HG02870 (cell line): ENCODE data around the gene ANKRD44.
"Not testable (repeated sequence)": the region's sequence is repeated elsewhere in the genome, so short reads cannot be mapped to it uniquely, and the experiment has no call there.

Source experiments
- ATAC-seq: cut with Tn5 transposase; IDR thresholded peaks from one replicate; pipeline ENCODE4 v1.9.1; 2021; ENCODE audit warnings: mild to moderate bottlenecking, moderate library complexity; ENCODE audit not compliant: unreplicated experiment

ANKRD44 gene

DNA sequence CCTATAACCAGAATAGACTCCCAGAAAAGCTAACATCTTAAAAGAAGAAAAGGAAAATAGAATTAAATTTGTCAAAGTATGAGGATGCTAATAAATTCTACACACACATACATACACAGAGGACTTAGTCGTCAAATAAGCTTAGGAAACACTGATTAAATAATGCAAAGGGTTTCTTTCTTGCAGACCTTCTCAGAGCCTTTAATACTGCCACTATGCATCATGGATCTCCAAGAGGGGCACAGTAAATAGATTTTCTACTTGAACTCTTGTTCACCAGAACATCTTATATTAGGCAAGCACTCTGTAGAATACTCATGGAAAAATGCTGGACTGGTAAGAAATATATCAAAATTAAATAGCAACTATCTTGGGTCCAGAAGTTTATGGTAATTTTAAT lies 69.4 kb downstream of the ANKRD44 start:
- ATAC-seq: no peak

DNA sequence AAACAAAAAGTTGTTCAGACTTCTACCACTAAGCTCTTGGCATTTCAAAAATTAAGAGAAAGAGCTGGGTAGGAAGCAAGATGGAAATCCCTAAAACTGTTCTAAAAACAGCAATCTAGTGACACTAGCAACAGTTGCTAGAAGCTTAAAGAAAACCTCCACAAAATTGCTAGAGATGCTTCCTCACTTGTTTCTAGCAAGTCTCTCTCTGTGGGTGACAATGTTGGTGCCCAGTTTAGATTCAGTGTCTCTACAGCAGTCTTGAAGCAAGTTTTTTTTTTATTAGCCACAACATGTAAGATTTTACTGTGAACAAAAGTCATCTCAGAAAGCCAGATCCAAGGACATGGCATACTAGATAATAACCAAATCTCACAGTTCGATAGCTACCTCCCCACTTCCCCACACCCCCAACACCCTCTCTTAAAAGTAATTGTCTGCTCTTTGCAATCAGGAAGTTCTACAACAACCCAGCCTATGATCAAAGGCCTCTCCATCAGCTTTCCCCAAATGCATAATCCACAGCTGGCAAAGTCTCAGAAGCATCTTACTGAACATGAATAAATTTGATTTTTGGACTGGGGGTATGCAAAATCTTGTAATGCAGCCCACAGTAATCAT lies 70.0 kb downstream of the ANKRD44 start:
- no peak for ATAC-seq

DNA sequence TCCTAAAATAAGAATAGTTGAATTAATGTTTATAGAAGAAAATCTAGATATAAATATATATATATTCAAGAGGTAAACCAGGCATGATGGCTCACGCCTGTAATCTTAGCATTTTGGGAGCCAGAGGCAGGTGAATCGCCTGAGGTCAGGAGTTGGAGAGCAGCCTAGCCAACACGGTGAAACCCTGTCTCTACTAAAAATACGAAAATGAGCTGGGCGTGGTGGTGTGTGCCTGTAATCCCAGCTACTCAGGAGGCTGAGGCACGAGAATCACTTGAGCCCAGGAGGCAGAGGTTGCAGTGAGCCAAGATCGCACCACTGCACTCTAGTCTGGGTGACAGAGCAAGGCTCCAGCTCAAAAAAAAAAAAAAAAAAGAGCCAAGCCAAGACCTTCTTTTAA lies 70.6 kb downstream of the ANKRD44 start:
- ATAC-seq: not testable (repeated sequence)

DNA sequence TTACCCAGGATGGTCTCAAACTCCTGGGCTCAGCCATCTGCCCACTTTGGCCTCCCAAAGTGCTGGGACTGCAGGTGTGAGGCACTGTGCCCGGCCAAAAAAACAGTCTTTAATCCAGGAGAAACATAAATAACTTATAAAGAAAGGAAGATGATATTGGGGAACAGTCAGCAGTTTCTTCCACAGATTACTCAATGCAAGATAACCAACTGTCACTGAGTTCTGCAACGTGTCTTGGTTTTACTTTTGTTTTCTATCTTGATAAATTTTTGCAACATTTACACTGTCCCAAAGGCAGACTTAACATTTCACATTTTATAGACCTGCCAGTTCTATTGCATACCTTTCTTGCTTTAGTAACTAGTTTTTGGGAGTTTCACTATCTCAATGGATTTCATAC lies 71.1 kb downstream of the ANKRD44 start:
- peak; percentile 67 for ATAC-seq

DNA sequence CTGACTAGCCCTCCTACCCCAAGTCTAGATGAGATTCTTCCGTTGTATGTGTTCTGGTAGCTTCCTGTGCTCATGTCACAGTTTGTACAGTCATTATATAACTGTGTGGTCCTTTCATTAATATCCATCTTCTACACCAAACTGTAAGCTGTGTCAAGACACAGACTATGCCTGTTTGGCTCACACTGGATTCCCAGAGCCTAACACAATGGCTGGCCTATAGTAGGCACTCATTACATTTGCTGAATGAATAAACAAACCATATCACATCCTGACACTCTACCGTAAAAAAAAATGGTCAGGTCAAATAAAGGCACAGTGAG lies 72.6 kb downstream of the ANKRD44 start:
- peak; percentile 49 for ATAC-seq

DNA sequence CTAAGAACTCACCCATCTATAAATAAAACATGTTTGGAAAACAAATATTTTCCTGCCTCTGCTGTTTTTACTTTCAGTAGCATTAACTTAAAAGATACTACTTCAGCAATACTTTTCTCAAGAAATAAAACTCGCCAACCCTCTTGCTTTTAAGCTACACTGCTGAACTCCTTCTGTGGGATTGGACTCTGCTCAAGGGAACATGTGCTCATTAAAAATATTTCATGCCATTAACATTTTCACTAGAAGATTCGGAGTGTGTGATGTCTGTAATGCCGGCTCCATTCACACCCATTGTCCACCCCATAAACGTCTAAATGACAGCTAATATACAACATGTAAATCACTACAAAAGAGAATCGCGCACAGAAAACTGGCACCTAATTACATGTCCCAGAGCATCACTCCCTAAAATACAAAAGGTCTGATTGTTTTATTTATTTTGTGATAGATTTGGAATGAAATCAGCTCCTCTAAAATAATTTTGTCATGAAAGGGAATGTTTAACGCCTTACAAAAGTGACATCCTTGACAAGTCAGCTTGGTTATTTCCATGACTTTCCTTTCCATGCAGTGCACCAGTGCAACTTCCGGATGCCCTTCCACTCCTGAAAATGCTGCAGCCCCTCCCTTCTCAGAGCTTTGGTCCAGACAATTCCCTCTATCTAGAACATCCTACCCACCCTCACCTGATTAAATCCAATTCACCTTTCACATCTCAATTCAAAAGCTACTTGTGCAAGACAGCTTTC lies 73.1 kb downstream of the ANKRD44 start:
- ATAC-seq: no peak

DNA sequence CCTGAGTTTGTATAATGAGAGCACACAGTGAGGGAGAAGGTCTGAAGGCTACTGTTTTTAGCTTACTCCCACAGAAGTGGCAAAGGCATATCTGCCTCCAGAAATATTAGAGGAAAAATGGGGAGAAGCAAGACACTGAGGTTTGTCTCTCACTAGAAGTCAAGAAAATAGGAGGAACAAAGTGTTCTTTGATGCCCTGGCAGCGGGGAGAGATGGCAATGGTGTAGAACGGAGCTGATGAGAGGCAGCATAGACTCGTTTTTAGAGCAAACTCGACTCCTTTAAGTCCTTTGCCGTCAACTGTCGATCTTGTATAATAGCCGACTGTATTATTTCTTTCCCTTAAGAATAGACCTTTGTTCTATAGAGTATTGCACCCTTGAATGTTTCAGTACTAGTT lies 73.8 kb downstream of the ANKRD44 start:
- ATAC-seq: no peak

DNA sequence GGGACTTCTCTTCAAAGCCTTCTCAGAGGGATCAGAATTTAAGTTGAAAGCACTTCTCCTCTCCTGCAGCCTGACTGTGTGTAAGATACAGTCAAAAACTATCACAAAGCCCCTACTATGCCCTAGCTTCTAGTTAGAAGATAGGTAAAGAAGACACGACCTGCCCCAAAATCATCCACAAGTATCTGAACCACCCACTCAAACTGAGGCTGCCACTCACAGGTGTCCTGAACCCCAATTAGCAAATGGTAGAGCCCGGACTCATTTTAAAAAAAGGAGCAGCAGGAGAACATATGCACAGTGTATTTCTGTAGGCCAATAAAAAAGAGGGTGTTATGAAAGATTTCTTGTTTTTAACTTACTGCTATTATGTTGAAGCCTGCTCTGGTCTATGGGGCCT lies 74.4 kb downstream of the ANKRD44 start:
- no peak for ATAC-seq

DNA sequence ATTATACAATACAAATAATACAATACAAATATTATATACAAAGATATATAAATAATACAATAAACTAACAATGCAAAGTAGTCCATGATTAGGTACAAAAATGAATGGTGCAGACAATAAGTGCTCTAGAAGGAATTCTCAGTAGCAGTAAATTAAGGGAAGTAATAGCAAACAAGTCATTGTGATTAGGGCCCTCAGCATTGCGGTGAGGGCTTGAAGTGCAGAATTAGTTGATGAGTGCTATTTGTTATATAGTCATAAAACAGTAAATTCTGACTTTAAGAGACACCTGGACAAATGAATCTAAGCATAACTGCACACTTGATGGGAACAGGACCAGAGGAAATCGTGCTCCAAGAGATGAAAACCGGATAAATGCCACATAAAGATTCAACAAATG lies 74.9 kb downstream of the ANKRD44 start:
- ATAC-seq: no peak

DNA sequence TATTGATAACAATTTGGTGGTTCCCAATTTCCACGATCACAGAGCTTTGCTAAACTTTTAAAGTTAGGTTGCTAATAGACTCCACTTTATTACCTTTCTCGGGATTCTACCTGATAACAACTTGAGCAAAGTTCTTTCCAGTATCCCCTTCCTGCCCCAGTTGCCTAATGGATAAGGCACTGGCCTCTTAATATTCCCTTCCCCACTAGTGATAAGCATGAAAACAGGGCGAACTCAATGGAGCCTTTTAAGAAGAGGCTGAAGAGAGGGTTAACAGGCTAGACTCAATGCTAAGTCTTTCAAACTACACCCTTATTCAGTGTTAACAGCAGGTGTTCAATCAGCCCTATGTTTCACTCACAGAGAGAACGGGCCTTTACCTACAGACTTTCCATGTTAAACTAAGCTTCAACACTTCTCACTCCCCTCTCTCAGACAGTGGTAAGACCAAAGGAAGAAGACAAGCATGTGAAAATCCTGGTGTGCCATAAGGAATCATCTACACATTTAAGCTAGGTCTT lies 75.8 kb downstream of the ANKRD44 start:
- no peak for ATAC-seq

DNA sequence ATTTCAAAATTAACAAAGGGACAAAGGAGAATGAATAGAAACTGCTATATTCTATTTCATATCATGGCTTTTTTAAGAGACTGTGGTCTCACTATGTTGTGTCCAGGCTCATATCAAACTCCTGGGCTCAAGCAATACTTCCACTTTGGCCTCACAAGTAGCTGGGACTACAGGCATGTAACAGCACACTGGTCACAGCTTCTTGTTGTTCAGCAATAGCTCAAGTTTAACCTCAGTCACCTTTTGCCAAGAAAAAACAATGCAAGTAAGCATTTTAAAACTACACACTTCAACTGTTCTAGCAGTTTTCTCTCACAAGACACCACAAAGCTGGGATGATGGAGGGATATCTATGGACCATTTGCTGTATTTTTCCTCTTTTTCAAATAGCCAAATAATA lies 77.1 kb downstream of the ANKRD44 start:
- ATAC-seq: no peak

DNA sequence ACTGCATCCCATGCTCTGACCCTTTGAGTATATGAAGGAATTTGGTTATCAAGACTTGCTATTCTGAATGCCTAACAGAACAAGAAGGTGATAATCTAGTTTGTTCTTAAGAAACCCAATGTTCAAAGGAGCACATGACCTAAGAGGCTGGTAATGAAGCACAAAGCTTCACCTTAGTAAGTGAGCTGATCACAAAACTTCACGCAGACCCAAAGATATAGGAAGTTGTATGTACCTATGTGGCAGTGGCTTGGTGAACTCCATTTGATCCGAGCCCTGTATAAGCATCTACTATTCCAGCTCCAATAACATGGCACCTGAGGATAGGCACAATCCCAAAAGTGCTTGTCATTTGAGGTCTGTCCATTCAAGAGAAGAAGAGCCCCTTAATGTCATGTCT lies 78.6 kb downstream of the ANKRD44 start:
- no peak for ATAC-seq

DNA sequence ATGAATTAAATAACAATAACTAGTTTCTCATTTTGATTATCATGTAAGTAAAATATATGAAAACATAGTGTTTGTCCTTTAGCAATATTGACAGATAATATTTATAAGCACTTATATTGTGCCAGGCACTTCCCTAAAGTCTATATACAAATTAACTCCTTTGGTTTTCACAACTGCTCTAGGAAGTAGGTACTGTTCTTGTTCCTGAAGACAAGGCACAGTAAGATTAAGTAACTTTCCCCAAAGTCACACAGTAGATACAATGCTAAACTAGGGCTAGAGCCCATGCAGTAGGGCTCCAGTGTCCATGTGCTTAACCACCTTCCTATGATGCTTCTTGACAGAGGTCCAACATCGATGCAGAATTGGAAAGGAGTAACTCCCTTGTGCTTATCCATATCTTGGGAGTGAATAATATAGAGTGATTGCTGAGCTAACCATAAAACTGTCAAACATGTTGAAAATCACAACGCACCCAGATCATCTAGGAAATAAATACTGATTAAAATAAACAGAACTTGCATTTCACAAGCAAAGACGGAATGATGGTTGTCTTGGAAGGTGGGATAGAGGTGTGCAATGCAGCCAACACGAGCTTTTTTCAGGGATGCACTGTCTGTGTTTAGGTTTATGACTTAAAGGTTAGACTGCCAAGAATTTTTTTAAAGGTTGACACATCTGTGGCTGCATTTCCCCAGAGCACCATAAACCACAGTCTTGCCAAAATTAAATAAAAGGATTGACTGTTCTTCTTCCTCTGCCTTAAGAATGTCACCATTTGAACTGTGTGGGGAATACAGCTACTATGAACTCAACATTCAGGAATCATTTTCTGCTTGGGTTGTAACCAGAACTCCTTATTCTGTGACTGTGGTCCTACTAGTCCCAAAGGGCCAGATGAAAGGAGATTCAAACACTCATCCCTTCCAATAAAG lies 80.8 kb downstream of the ANKRD44 start:
- ATAC-seq: no peak

DNA sequence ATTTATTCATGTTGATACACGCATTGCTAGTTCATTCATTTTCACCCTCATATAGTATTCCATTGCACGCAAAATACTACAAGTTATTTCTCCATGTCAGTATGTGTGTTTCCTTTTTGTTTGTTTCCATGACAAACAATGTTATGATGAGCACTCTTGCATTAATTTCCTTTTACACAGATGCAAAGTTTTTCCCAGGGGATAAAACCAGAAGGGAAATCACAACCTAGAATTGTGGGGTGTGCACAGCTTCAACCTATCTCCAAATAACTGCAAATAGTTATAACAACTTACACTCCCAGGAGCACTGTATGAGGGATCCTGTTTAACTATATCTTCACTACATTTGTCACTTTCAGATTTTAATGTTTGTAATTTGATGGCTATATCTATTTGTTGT lies 87.1 kb downstream of the ANKRD44 start:
- no peak for ATAC-seq

DNA sequence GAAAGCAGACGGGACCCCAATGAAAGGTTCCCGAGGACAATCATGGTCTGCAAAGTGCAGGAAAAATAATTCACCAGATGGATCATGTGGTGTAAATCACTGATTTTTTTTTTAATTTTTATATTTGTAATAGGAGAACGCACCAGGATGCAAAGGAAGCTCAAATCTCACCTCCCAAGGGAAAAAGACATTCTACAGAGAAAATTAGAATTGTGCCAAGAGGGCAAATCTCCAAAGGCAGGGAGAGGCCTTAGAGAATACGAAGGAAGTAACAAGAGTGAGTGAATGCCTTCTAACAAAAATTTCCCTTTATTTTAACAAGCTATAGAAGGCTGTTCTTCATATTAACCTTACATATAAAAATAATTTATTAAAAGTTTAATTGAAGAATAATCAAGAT lies 90.9 kb downstream of the ANKRD44 start:
- ATAC-seq: no peak

DNA sequence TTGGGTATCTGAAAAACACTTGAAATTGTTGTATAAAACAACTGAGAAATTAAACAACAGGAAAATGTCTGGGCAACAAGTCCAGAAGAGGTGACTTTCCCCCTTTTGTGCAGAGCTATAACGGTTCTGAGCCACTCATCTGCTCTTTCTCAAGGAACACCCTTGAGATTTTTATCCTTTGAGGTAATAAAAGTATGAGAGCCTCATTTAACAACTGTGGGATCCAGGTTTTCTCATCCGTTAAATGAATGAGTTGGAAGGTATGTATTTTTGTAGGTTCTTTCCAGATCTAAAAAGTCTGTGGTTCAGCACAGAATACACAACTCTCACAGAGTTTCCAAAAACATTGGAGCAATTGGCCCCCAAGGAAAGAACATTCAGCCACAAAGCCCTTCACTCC lies 93.0 kb downstream of the ANKRD44 start:
- no peak for ATAC-seq

DNA sequence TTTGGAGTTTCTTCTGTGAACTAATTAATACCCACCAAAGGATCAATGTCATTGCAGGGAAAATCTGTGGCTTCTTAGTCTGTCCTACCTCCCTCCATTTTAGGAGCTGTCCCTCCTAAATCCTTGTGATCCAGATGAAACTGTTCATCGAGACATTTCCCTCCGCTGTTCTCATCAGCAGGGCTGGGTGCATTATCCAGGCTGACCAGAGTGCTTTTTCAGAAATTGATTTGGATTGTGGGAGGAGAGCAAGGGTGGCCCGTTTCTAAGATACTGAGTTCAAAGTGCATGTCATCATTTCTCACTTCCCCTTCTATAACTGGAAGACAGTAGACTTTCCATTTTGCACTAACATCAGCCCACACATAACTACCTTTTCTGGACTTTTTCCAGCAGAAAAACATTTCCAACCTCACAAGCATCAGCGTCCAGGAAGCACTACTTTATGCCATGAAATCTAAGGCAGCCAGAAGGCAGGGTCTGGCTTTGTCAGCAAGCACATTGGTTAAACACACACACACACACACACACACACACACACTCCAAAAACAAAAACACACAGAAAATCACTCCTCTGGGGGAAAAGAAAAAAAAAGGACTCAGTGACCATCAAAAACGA lies 94.1 kb downstream of the ANKRD44 start:
- peak; percentile 67 for ATAC-seq

DNA sequence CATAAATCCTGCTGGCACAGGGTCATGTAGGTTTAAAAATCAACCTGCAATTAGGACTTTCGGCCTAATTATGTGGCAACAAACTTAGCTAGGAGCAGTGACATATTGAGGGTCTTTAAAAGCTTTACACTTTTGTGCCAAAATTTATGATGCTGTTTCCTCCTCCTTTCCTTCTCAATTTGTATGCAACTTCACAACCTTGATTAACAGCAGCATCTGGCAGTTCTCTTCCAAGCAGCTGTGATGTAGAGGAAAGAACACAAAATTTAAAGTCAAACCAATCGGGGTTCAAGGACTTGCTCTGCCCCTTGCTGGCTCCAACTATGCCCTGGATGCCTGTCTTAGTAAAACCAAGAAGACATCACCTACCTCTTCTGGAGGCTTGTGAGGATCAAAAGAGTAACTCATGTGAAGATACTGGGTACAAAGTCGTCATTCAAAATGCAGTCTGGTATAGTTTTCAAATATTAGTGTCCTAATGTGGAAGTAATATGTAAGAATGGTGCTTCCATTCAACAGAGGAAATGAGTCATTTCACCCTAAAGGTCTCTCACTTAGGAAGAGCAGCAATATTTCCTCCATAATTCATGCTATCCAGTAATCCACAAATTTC lies 94.7 kb downstream of the ANKRD44 start:
- peak; percentile 35 for ATAC-seq

DNA sequence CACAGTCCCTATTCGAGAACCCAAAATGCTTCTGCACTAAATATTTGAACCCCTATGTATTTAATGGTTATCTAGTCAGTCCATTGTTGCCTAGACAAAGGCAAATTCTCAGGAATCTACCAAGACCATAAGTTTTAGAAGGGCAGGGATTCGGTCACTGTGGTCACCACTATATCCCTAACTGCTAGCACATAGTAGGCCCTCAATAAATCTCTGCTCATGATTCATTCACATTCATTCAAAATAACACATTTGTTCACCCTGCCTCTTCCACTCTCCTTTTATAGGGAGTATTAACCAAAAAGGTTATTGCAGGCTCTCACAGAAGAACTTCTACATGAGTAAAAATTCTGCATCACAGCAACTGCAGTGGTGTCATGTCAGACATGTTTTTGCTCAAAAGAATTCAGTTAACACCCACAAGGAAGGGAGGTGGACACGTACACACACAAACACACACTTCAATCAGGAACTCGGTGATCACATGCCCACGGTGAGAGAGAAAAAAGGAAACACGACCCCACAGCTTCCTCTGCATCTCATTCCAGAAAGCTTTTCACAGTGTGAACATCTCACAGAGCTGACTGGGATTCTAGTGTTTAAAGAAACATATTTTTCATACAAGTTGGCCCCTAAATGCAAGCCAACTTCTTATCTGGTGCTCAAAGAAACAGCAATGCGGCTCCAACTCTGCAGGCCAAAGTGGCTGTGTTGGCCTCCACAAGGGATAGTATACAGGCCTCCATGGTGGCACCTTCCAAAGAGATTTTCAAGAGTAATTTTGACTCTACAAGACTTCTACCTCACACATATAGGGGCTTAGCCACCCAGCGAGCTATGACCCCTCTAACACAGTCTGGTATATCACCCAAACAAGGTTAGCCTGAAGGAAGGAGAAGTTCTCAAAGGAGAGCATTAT lies 98.0 kb downstream of the ANKRD44 start:
- no peak for ATAC-seq

DNA sequence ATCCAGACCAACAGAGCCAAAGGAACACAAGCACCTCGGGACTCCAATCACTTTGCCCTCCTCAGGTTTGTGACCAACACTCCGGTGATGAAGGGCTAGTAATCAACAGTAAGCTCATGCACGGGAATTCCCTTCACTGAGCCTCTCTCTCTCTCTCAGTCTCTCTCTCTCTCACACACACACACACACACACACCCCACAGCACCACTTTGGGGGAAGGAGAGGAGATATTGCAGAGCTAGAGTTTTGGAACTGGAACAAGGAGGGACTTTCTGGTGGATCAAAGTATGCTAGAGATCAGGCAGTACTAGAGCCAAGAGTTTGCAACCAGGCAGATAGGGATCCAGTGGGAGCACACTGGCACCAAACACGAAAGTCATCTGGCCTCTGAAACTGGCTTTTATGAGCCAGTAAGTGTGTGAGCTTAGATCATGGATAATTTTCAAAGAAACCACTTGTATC lies 98.7 kb downstream of the ANKRD44 start:
- no peak for ATAC-seq
